NK-92 (cell line): ENCODE measurements around the gene AGPAT1.
"Not testable (repeated sequence)": the region's sequence is repeated elsewhere in the genome, so short reads cannot be mapped to it uniquely, and the experiment has no call there.

Experiments
- DNase-seq: peaks from one replicate; lab custom pipeline; 2025; ENCODE audit not compliant: unreplicated experiment; lab: John Stamatoyannopoulos, UW

Gene AGPAT1

GRCh38 chr6:32187725-32188380 lies 12.0 kb upstream of the AGPAT1 start:
- DNase-seq = not testable (repeated sequence)

GRCh38 chr6:32187009-32187709 lies 11.3 kb upstream of the AGPAT1 start:
- no peak for DNase-seq

- not testable (repeated sequence) for DNase-seq
Observed at GRCh38 chr6:32186151-32186840, 10.4 kb upstream of the AGPAT1 start.

GRCh38 chr6:32185681-32186131 lies 9.8 kb upstream of the AGPAT1 start:
- DNase-seq = not testable (repeated sequence)

GRCh38 chr6:32184084-32184640 lies 8.3 kb upstream of the AGPAT1 start, which contains the start of gene AGER:
AGER (minus strand) TSS chr6:32184253; CDS start chr6:32184222, 31 bp downstream.
- DNase-seq = no peak

GRCh38 chr6:32183483-32184083 lies 7.7 kb upstream of the AGPAT1 start:
- DNase-seq = no peak

- no peak for DNase-seq
Observed at GRCh38 chr6:32183030-32183429, 7.1 kb upstream of the AGPAT1 start.

- DNase-seq = no peak
Observed at GRCh38 chr6:32182555-32182981, 6.7 kb upstream of the AGPAT1 start.

- no peak for DNase-seq
Observed at GRCh38 chr6:32181915-32182529, 6.1 kb upstream of the AGPAT1 start.

GRCh38 chr6:32181148-32181702 lies 5.3 kb upstream of the AGPAT1 start:
- DNase-seq = no peak

GRCh38 chr6:32179766-32180405 lies 4.0 kb upstream of the AGPAT1 start:
- no peak for DNase-seq

- no peak for DNase-seq
Observed at GRCh38 chr6:32178547-32179440, 2.9 kb upstream of the AGPAT1 start.

- peak; percentile 78 for DNase-seq
Observed at GRCh38 chr6:32177788-32178546, 2.1 kb upstream of the AGPAT1 start, which contains the start of gene RNF5. RNF5 (plus strand) TSS chr6:32178405; CDS start chr6:32178512, 107 bp downstream.

GRCh38 chr6:32177183-32177787 lies 1.4 kb upstream of the AGPAT1 start:
- no peak for DNase-seq

GRCh38 chr6:32176476-32177182 lies 745 bp upstream of the AGPAT1 start:
- no peak for DNase-seq

GRCh38 chr6:32175322-32175710 lies 568 bp downstream of the AGPAT1 start:
- DNase-seq = no peak

- DNase-seq = no peak
Observed at GRCh38 chr6:32174416-32174815, 1.5 kb downstream of the AGPAT1 start.
